Right lobe of liver (tissue), 6 donors: ENCODE results near the gene SERPINA10. TPM values are rescaled to one million over a fixed set of nuclear protein-coding genes. Genes with fewer than 3 reads are reported as not detected.

Experiments
- ATAC-seq, 4 donors: fragments of 200-7000 bp; cut with Tn5 transposase; one replicate each; pipeline ENCODE4 v1.9.1; 2020; ENCODE audit warnings: mild to moderate bottlenecking in 4 of 4, moderate library complexity in 4 of 4
- DNase-seq, 3 donors: peaks; one replicate each; pipeline ENCODE4 v3.0.0-alpha.2; 2020
- H3K27ac ChIP-seq, 3 donors: fragments of 200-600 bp; one replicate each; pipeline ENCODE4 v1.8.0; 2022
- H3K27me3 ChIP-seq, 2 donors: fragments of 200-600 bp; one replicate each; pipeline ENCODE4 v1.8.0; 2022
- H3K36me3 ChIP-seq, 4 donors: fragments of 200-600 bp; sonication (generic) in 1 of 4; one replicate each; pipeline versions ENCODE4 v1.5.1 to v1.8.0; 2017 to 2022; ENCODE audit warnings: control low read depth in 1 of 4
- H3K4me1 ChIP-seq, 4 donors: fragments of 200-600 bp; sonication (generic) in 1 of 4; one replicate each; pipeline versions ENCODE4 v1.5.1 to v1.8.0; 2017 to 2022; ENCODE audit warnings: control low read depth in 1 of 4
- H3K4me3 ChIP-seq, 3 donors: fragments of 200-600 bp; one replicate each; pipeline ENCODE4 v1.8.0; 2022
- H3K9me3 ChIP-seq, 4 donors: fragments of 200-600 bp; sonication (generic) in 1 of 4; one replicate each; pipeline versions ENCODE4 v1.5.1 to v1.8.0; 2017 to 2022; ENCODE audit warnings: control low read depth in 1 of 4
- POLR2A ChIP-seq: fragments of 450-650 bp; IDR thresholded peaks from one replicate; pipeline ENCODE4 v1.6.1; 2017; ENCODE audit warnings: antibody characterized with exemption, mild to moderate bottlenecking
- WGBS: methylation state at CpG from one replicate; pipeline ENCODE4 v1.1.6; 2018; ENCODE audit warnings: low coverage, low lambda C conversion rate; ENCODE audit not compliant: insufficient coverage; ENCODE audit errors: missing lambda C conversion rate; 5-methylcytosine and 5-hydroxymethylcytosine counted together
- intact Hi-C, 2 donors: fragments of 100-400 bp; cut with DNase I; formaldehyde crosslinking; loops; one replicate each; pipeline versions ENCODE4 v1.11.2 to v1.14.1; 2022
- total RNA-seq, 6 experiments: library from RNA; depleted of rRNA in 2 of 6; stranded (reverse); fragments of >200 nt in 2 of 6; fragmentation: NEBNext Ultra II Directional in 3 of 6; extraction: Animal tissue kit (Norgen Biotek cat#: 25700) in 3 of 6; gene quantifications; one replicate each; pipeline versions ENCODE4 v1.1.0 to v1.2.4, GENCODE V29; 2016 to 2023
- TF ChIP-seq, protein P1 (sequence below), 4 donors: fragments of 200-600 bp in 3 of 4; fragments of 450-650 bp in 1 of 4; IDR thresholded peaks; one replicate each; pipeline versions ENCODE4 v1.5.1 to v1.8.0; 2016 to 2022; ENCODE audit warnings: antibody characterized with exemption in 4 of 4, mild to moderate bottlenecking in 2 of 4
- donor health status: DM: no; HTN: yes; CAD: no.
- donor health status: DM: no; HTN: no; CAD: no.
- donor health status: DM: no; HTN: no; CAD: no.
- donor health status: DM: no; HTN: yes; CAD: no.
- donor health status: DM: no; HTN: yes; CAD: no.

Gene SERPINA10
- total RNA-seq, 6 experiments from 2014 or later, result 114 to 400 (median 239) TPM

DNA sequence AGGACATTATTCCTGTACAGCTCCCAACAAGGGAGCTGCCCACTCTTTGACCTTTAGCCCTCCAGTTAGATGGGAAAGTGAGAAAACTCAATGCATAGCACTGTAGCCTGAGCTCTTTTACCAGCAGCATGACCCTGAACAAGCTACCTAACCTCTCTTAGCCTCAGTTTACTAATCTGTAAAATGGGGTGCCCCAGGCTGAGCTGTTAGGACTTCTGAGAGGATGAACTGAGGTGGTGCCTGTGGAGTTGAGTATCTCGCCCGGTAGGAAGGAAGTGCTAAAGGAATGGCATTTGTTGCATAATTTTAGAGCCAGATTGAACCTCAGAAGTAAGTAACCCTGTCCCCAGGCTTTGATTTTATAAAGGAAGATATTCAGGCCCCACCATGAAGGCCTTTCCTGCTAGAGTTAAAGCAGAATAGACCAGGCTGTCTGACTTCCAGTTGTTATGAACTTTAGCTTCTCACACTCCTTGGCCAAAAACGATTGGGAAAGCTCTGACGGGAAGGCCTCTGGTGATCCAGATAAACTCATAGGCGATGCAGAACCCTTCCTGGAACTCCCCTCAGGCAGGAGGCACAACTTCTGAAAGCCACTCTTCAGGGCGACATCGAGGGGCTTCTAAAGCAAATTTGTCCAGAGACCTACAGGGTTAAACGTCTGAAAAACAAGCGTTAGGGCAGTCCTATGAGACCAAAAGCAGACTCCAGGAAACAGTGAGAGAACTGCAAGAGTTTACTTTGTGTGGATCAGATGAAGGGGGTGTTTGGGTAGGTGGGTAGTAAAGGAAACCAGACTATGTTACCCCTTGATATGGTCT is 2.5 kb upstream of the SERPINA10 start:
- DNase-seq, result peak; percentile 54 to 82 (median 66)
- Histone ChIP-seq H3K27ac (peak overlapping the region; percentile 94 to 99 (median 99)), H3K27me3 (no peaks in the 10 kb centered on the region), H3K36me3 (no peaks in the 10 kb centered on the region), H3K9me3 (no peaks in the 10 kb centered on the region), H3K4me3 (no peak overlapping the region), H3K4me1 (peaks cover 0 to 59% (median 13%) of the 10 kb centered on the region in 4 donors)
- WGBS, result 5% methylated on average over 9 of the region's 9 CpGs
- TF ChIP-seq POLR2A, result peak; percentile 58
- TF ChIP-seq, protein P1, sequence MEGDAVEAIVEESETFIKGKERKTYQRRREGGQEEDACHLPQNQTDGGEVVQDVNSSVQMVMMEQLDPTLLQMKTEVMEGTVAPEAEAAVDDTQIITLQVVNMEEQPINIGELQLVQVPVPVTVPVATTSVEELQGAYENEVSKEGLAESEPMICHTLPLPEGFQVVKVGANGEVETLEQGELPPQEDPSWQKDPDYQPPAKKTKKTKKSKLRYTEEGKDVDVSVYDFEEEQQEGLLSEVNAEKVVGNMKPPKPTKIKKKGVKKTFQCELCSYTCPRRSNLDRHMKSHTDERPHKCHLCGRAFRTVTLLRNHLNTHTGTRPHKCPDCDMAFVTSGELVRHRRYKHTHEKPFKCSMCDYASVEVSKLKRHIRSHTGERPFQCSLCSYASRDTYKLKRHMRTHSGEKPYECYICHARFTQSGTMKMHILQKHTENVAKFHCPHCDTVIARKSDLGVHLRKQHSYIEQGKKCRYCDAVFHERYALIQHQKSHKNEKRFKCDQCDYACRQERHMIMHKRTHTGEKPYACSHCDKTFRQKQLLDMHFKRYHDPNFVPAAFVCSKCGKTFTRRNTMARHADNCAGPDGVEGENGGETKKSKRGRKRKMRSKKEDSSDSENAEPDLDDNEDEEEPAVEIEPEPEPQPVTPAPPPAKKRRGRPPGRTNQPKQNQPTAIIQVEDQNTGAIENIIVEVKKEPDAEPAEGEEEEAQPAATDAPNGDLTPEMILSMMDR (IDR thresholded peaks at IDR 0.05), result no peak
- peak; percentile 38 to 62 (median 53) for ATAC-seq
- intact Hi-C loops, result loop anchor here in 1 of 2 donors (10.0 kb wide), 1 partner anchor 79 kb away; no protein-coding TSS in a partner anchor

DNA sequence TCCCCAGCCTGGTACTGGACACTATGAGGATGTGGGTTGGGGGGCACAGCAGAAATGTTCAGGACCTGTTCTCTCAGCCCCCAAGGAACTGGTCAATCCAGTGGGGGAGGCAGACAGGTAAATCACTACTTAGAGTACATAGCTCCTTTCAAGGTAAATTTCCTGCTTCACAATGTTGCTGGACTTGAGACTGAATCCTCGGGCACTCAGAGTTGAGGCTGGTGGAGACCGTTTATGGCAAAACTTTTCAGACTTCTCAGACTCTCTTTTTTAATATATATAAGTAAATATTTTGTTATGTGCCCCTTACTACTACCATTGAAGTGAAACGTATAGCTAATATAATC is 483 bp upstream of the SERPINA10 start:
- Histone ChIP-seq H3K27me3 (no peaks in the 10 kb centered on the region), H3K27ac (peak overlapping the region; percentile 94 to 99 (median 99)), H3K36me3 (peaks cover 0 to 13% (median 2%) of the 10 kb centered on the region in 4 donors), H3K9me3 (no peaks in the 10 kb centered on the region), H3K4me3 (peak overlapping the region in 2 of 3 donors; percentile 70 to 74), H3K4me1 (peaks cover 0 to 60% (median 13%) of the 10 kb centered on the region in 4 donors)
- TF ChIP-seq, protein P1 (IDR thresholded peaks at IDR 0.05), result no peak
- TF ChIP-seq POLR2A, result no peak
- DNase-seq, result no peak
- ATAC-seq, result no peak
- intact Hi-C loops, result loop anchor here in 1 of 2 donors (10.0 kb wide), 1 partner anchor 81 kb away; no protein-coding TSS in a partner anchor
- 28% methylated on average over 3 of the region's 3 CpGs for WGBS

DNA sequence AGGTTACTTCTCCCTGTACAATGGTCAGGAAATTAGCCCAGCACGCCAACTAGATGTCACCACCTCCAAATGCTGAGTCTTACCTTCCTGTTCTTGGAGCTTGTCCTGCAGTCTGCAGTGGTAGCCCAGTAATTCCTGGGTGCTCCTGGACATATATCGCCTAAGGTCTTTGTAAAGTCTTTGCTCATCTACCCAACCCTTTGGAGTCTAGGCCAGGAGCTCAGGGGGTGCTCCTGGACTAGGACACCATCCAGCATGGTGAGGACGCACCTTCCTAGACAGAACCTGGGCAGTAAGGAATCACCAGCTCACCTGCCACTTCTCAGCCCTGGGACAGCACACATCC is 569 bp downstream of the SERPINA10 start:
- WGBS, result 25% methylated on average over 1 of the region's 3 CpGs
- intact Hi-C loops, result loop anchor here in 1 of 2 donors (10.0 kb wide), 1 partner anchor 82 kb away; no protein-coding TSS in a partner anchor
- peak overlapping the region; percentile 55 to 74 (median 70) for H3K4me3 ChIP-seq

DNA sequence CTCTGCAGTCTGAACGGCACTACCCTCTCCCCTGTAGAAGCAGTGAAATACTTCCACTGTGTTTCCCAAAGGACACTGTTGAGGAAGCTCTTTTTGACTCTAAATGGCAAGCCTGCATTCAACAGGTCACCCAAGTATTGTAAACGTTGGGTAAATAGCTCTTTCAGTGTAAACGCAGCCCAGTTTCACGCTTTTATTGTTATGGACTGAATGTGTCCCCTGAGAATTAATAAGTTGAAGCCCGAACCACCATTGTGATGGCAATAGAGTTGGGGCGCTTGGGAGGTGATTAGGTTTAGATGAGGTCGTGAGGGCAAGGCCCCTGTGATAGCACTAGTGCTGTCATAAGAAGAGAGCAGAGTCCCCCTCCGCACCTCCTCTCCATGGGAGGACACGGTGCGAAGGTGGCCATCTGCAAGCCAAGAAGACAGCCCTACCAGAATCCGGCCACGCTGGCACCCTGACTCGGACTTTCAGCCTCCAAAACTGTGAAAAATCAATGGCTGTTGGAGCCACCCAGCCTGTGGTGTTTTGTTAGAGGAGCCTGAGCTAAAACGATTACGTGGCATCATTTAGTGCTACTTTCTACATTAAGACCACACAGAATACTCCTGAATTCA is 1.1 kb downstream of the SERPINA10 start:
- DNase-seq (peak in 2 of 3 donors; percentile 74 to 84), ATAC-seq (peak in 3 of 4 donors; percentile 11 to 31 (median 30))
- H3K27me3 ChIP-seq, result no peaks in the 10 kb centered on the region
- peaks cover 0 to 61% (median 9%) of the 10 kb centered on the region in 4 donors for H3K4me1 ChIP-seq
- intact Hi-C loops, result loop anchor here in 1 of 2 donors (10.0 kb wide), 1 partner anchor 83 kb away; no protein-coding TSS in a partner anchor
- TF ChIP-seq POLR2A, result peak; percentile 30
- TF ChIP-seq, protein P1 (IDR thresholded peaks at IDR 0.05), result no peak
- H3K36me3 ChIP-seq, result peaks cover 0 to 19% (median 6%) of the 10 kb centered on the region in 4 donors
- H3K4me3 ChIP-seq, result peak overlapping the region; percentile 55 to 74 (median 70)
- WGBS, result 23% methylated on average over 14 of the region's 15 CpGs
- H3K9me3 ChIP-seq, result no peaks in the 10 kb centered on the region
- peak overlapping the region; percentile 94 to 99 (median 99) for H3K27ac ChIP-seq

More for the DNA sequence above, 569 bp downstream of the SERPINA10 start:
- Histone ChIP-seq H3K4me1 (peaks cover 0 to 61% (median 9%) of the 10 kb centered on the region in 4 donors), H3K36me3 (peaks cover 0 to 19% (median 6%) of the 10 kb centered on the region in 4 donors), H3K27me3 (no peaks in the 10 kb centered on the region), H3K9me3 (no peaks in the 10 kb centered on the region), H3K27ac (peak overlapping the region; percentile 94 to 99 (median 99))
- DNase-seq (no peak), ATAC-seq (peak in 3 of 4 donors; percentile 3 to 5 (median 4))
- no peak for TF ChIP-seq POLR2A
